ENCODE measurements around the gene ARHGEF17.

The ARHGEF17 gene

DNA sequence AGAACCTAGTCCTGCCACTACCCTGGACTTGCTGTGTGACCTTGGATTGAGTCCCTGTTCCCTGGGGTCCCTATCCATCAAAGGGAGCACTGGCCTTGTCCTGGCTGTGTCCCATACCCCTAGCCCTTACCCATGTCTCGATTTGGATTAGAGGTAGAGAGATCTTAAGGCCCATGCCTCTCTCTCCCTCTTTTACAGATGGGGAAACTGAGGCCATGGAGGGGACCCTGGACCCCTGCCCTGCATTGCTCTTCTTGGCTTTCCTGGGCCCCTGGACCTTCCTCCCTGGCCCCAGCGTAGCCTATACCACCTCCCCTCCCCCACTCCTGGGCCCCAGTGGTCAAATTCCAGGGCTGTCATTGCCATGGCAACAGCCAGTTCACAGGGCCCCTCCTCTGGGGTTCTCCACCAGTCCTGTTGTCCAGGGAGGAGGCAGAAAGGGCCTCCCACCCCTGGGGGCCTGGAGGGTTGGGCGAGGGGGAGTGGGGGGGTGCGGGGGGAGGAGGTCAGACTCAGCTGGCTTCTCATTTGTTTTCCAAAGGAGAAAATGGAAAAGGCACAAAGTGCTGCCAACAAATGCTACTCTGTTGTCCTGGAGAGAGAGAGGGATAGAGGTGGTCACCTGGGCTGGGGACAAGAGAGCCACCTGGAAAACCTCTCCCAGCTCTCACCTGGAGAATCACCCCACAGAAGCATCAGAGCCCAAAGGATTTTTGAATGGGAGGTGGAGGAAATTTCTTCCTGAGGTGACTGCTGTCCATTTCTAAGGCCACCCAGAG lies 23.3 kb downstream of the ARHGEF17 start:
- Histone ChIP-seq H3K4me3 (ENCODE audit: low read depth in 1 of 2, low read length in 2 of 2) (no peak overlapping the region), H3K9me3 (ENCODE audit: control insufficient read depth in 1 of 2, low read length in 2 of 2) (no peaks in the 10 kb centered on the region), H3K4me1 (ENCODE audit: control insufficient read depth in 1 of 2, insufficient read depth in 2 of 2, low read length in 2 of 2) (peaks cover 13 to 21% of the 10 kb centered on the region in 2 donors), H3K36me3 (ENCODE audit: control insufficient read depth in 1 of 2, insufficient read depth in 2 of 2, low read length in 2 of 2) (no peaks in the 10 kb centered on the region), H3K27me3 (ENCODE audit: control insufficient read depth in 1 of 2, insufficient read depth in 2 of 2, low read length in 2 of 2) (no peaks in the 10 kb centered on the region), H3K9ac (ENCODE audit: low read depth in 1 of 2, low read length in 2 of 2) (peak overlapping the region in 1 of 2 donors; percentile 13), H3K27ac (ENCODE audit: low read depth, low read length) (no peak overlapping the region)

GRCh38 chr11:73333173-73333572 lies 25.1 kb downstream of the ARHGEF17 start:
- Histone ChIP-seq H3K27ac (ENCODE audit: low read depth, low read length) (no peak overlapping the region), H3K9ac (ENCODE audit: low read depth in 1 of 2, low read length in 2 of 2) (no peak overlapping the region), H3K27me3 (ENCODE audit: control insufficient read depth in 1 of 2, insufficient read depth in 2 of 2, low read length in 2 of 2) (no peaks in the 10 kb centered on the region), H3K9me3 (ENCODE audit: control insufficient read depth in 1 of 2, low read length in 2 of 2) (no peaks in the 10 kb centered on the region), H3K36me3 (ENCODE audit: control insufficient read depth in 1 of 2, insufficient read depth in 2 of 2, low read length in 2 of 2) (no peaks in the 10 kb centered on the region), H3K4me1 (ENCODE audit: control insufficient read depth in 1 of 2, insufficient read depth in 2 of 2, low read length in 2 of 2) (peaks cover 13 to 21% of the 10 kb centered on the region in 2 donors), H3K4me3 (ENCODE audit: low read depth in 1 of 2, low read length in 2 of 2) (no peak overlapping the region)

DNA sequence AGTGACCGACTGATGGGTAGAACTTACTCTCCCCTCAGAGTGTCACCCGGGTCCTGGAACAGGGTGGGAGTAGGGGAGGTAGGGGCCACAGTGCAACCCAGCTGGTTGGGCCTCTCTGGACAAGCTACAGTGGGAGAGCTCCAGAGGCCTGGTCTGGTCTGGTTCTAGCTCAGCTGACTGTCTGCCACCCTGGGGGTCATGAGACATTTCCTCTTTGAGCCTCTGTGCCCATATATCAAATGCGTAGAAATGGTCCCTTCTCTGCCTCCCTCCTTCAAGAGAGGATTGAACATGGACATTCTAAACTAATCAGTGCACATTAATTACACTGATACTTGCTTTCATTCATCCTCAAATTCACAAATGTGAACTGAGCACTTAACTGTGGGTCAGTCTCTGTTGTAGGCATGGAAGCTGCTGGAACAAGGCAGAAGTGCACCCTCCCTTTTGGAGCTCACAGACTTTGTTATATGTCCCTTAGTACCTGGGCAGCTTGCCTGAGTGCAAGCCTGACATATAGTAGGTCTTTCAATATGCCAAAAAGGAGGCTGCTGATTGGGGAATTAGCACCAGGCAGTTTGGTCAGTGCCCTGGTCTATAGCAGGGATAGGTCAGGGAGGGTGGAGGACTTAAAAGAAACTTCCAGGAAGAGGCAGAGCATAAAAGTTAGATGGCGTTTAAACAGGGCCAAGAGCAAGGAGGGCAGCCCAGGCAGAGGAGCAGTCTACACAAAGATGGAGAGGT lies 25.7 kb downstream of the ARHGEF17 start:
- Histone ChIP-seq H3K27ac (ENCODE audit: low read depth, low read length) (no peak overlapping the region), H3K27me3 (ENCODE audit: control insufficient read depth in 1 of 2, insufficient read depth in 2 of 2, low read length in 2 of 2) (no peaks in the 10 kb centered on the region), H3K9ac (ENCODE audit: low read depth in 1 of 2, low read length in 2 of 2) (no peak overlapping the region), H3K4me1 (ENCODE audit: control insufficient read depth in 1 of 2, insufficient read depth in 2 of 2, low read length in 2 of 2) (peaks cover 13 to 21% of the 10 kb centered on the region in 2 donors), H3K36me3 (ENCODE audit: control insufficient read depth in 1 of 2, insufficient read depth in 2 of 2, low read length in 2 of 2) (no peaks in the 10 kb centered on the region), H3K9me3 (ENCODE audit: control insufficient read depth in 1 of 2, low read length in 2 of 2) (no peaks in the 10 kb centered on the region), H3K4me3 (ENCODE audit: low read depth in 1 of 2, low read length in 2 of 2) (no peak overlapping the region)

GRCh38 chr11:73334384-73335203 lies 26.5 kb downstream of the ARHGEF17 start:
- Histone ChIP-seq H3K4me1 (ENCODE audit: control insufficient read depth in 1 of 2, insufficient read depth in 2 of 2, low read length in 2 of 2) (peaks cover 13 to 21% of the 10 kb centered on the region in 2 donors), H3K27me3 (ENCODE audit: control insufficient read depth in 1 of 2, insufficient read depth in 2 of 2, low read length in 2 of 2) (no peaks in the 10 kb centered on the region), H3K4me3 (ENCODE audit: low read depth in 1 of 2, low read length in 2 of 2) (no peak overlapping the region), H3K27ac (ENCODE audit: low read depth, low read length) (peak overlapping the region; percentile 27), H3K9me3 (ENCODE audit: control insufficient read depth in 1 of 2, low read length in 2 of 2) (no peaks in the 10 kb centered on the region), H3K9ac (ENCODE audit: low read depth in 1 of 2, low read length in 2 of 2) (no peak overlapping the region), H3K36me3 (ENCODE audit: control insufficient read depth in 1 of 2, insufficient read depth in 2 of 2, low read length in 2 of 2) (no peaks in the 10 kb centered on the region)

DNA sequence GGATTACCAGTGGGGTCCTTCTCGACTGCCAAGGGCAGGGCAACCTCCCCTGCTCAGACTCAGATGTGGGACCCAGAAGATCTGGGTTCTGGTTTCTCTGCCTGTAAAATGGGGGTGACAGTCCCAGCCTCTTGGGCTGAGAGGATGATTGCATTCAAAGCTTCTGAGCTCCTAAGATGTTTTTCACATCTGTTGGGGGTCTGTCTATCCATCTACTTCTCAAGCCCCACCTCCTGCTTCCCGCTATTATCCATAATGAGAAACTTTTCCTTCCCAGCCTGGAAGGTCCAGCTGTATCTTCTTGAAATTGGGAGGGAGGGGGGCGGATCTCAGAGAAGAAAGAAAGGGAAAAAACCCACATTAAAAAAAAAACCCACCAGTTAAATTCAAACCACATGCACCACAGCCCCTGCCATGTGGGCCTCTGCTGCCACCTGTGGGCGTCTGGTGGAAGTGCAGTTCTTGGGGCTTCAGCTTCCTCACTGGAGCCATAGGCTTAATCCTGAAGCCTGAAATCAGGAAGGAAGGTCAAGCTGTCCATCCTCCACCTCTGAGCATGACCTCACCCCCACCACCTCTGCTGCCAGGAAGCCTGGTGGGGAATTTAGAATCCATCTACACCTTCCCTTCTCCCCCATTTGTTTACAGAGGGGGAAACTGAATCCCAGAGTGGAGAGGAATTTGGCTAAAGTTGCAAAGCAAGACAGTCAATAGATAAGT lies 27.3 kb downstream of the ARHGEF17 start:
- no peak overlapping the region for H3K9ac ChIP-seq (ENCODE audit: low read depth in 1 of 2, low read length in 2 of 2)
- H3K27ac ChIP-seq (ENCODE audit: low read depth, low read length): no peak overlapping the region
- no peaks in the 10 kb centered on the region for H3K9me3 ChIP-seq (ENCODE audit: control insufficient read depth in 1 of 2, low read length in 2 of 2)
- H3K4me3 ChIP-seq (ENCODE audit: low read depth in 1 of 2, low read length in 2 of 2): no peak overlapping the region
- no peaks in the 10 kb centered on the region for H3K27me3 ChIP-seq (ENCODE audit: control insufficient read depth in 1 of 2, insufficient read depth in 2 of 2, low read length in 2 of 2)
- H3K4me1 ChIP-seq (ENCODE audit: control insufficient read depth in 1 of 2, insufficient read depth in 2 of 2, low read length in 2 of 2): peaks cover 13 to 18% of the 10 kb centered on the region in 2 donors
- no peaks in the 10 kb centered on the region for H3K36me3 ChIP-seq (ENCODE audit: control insufficient read depth in 1 of 2, insufficient read depth in 2 of 2, low read length in 2 of 2)

DNA sequence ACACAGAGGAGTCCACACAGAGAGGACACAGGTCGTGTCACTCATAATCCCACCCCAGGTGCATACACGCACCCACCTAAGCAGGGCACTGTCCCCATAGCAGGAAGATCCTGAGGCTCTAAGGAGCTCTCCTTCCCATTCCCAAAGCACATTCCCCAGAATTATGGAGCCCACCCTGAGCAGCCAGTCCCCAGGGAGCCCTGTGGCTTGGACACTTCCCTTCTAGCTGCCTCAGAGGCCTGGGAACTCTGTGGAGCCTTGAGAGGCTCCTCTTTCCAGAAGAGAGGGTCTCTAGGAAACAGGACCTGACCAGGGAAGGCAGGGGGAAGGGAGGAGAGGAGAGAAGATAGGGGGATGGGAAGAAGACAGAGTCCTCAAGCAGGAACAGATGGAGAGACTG lies 29.8 kb downstream of the ARHGEF17 start:
- Histone ChIP-seq H3K4me1 (ENCODE audit: control insufficient read depth in 1 of 2, insufficient read depth in 2 of 2, low read length in 2 of 2) (peaks cover 0 to 15% of the 10 kb centered on the region in 2 donors), H3K9me3 (ENCODE audit: control insufficient read depth in 1 of 2, low read length in 2 of 2) (no peaks in the 10 kb centered on the region), H3K9ac (ENCODE audit: low read depth in 1 of 2, low read length in 2 of 2) (no peak overlapping the region), H3K36me3 (ENCODE audit: control insufficient read depth in 1 of 2, insufficient read depth in 2 of 2, low read length in 2 of 2) (no peaks in the 10 kb centered on the region), H3K27me3 (ENCODE audit: control insufficient read depth in 1 of 2, insufficient read depth in 2 of 2, low read length in 2 of 2) (peaks cover 0 to 4% of the 10 kb centered on the region in 2 donors), H3K27ac (ENCODE audit: low read depth, low read length) (no peak overlapping the region), H3K4me3 (ENCODE audit: low read depth in 1 of 2, low read length in 2 of 2) (no peak overlapping the region)

DNA sequence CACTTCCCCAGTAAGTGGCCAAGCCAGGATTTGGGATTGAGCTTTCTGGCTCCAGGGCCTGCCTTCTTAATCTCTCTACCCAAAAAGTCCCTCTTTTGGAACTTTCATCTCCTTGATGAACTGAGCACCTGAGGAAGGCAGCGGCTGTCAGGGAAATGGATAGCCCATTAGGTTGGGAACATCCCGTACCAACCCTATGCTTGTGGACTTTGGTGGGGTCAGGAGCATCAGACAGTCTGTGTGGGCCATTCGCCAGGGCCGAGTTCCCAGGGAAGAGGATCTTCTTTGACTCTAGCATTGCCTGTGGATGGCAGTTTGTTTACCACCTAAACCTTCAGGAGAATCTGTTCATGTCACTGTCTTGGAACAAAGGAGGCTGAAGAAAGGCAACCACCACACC lies 30.2 kb downstream of the ARHGEF17 start:
- no peak overlapping the region for H3K4me3 ChIP-seq (ENCODE audit: low read depth in 1 of 2, low read length in 2 of 2)
- peaks cover 0 to 15% of the 10 kb centered on the region in 2 donors for H3K4me1 ChIP-seq (ENCODE audit: control insufficient read depth in 1 of 2, insufficient read depth in 2 of 2, low read length in 2 of 2)
- no peaks in the 10 kb centered on the region for H3K36me3 ChIP-seq (ENCODE audit: control insufficient read depth in 1 of 2, insufficient read depth in 2 of 2, low read length in 2 of 2)
- no peak overlapping the region for H3K27ac ChIP-seq (ENCODE audit: low read depth, low read length)
- H3K27me3 ChIP-seq (ENCODE audit: control insufficient read depth in 1 of 2, insufficient read depth in 2 of 2, low read length in 2 of 2): peaks cover 0 to 4% of the 10 kb centered on the region in 2 donors
- H3K9ac ChIP-seq (ENCODE audit: low read depth in 1 of 2, low read length in 2 of 2): no peak overlapping the region
- H3K9me3 ChIP-seq (ENCODE audit: control insufficient read depth in 1 of 2, low read length in 2 of 2): no peaks in the 10 kb centered on the region

- H3K9ac ChIP-seq (ENCODE audit: low read depth in 1 of 2, low read length in 2 of 2): no peak overlapping the region
- no peak overlapping the region for H3K27ac ChIP-seq (ENCODE audit: low read depth, low read length)
- H3K9me3 ChIP-seq (ENCODE audit: control insufficient read depth in 1 of 2, low read length in 2 of 2): no peaks in the 10 kb centered on the region
- peaks cover 0 to 6% of the 10 kb centered on the region in 2 donors for H3K27me3 ChIP-seq (ENCODE audit: control insufficient read depth in 1 of 2, insufficient read depth in 2 of 2, low read length in 2 of 2)
- peaks cover 0 to 5% of the 10 kb centered on the region in 2 donors for H3K4me1 ChIP-seq (ENCODE audit: control insufficient read depth in 1 of 2, insufficient read depth in 2 of 2, low read length in 2 of 2)
- H3K4me3 ChIP-seq (ENCODE audit: low read depth in 1 of 2, low read length in 2 of 2): no peak overlapping the region
- no peaks in the 10 kb centered on the region for H3K36me3 ChIP-seq (ENCODE audit: control insufficient read depth in 1 of 2, insufficient read depth in 2 of 2, low read length in 2 of 2)
Observed at GRCh38 chr11:73340164-73340563, 32.1 kb downstream of the ARHGEF17 start.

DNA sequence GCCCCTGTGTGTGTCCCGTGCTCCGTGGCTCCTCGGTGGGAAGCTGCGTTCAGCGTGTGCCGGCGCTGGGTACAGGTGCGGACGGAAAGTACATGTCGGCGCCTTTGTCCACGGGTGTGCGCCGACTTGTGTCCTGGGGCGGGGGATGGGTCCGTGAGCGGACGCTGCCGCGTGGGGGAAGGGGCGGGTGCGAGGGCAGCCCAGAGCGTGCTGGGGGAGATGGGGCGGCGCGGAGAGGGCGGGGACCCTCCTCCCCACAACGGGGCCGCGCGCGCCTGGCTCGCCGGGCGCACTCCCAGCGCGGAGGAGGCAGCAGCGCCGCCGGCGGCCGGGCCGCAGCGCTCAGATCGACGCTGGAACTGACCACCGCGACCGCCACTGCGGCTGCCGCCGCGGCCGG lies 34.6 kb downstream of the ARHGEF17 start:
- H3K27me3 ChIP-seq (ENCODE audit: control insufficient read depth in 1 of 2, insufficient read depth in 2 of 2, low read length in 2 of 2): peaks cover 0 to 6% of the 10 kb centered on the region in 2 donors
- no peaks in the 10 kb centered on the region for H3K36me3 ChIP-seq (ENCODE audit: control insufficient read depth in 1 of 2, insufficient read depth in 2 of 2, low read length in 2 of 2)
- no peaks in the 10 kb centered on the region for H3K9me3 ChIP-seq (ENCODE audit: control insufficient read depth in 1 of 2, low read length in 2 of 2)
- H3K4me1 ChIP-seq (ENCODE audit: control insufficient read depth in 1 of 2, insufficient read depth in 2 of 2, low read length in 2 of 2): peaks cover 0 to 5% of the 10 kb centered on the region in 2 donors
- H3K9ac ChIP-seq (ENCODE audit: low read depth in 1 of 2, low read length in 2 of 2): no peak overlapping the region
- no peak overlapping the region for H3K27ac ChIP-seq (ENCODE audit: low read depth, low read length)
- H3K4me3 ChIP-seq (ENCODE audit: low read depth in 1 of 2, low read length in 2 of 2): peak overlapping the region in 1 of 2 donors; percentile 30

Data from duodenal mucosa (tissue), 2 donors.